K562 (cell line): ENCODE data around the gene NIPSNAP3A. TPM values are rescaled to one million over a fixed set of nuclear protein-coding genes. Genes with fewer than 3 reads are reported as not detected.

ENCODE experiments used
- ATAC-seq: fragments of 200-7000 bp; cut with Tn5 transposase; 3 replicates; pipeline ENCODE4 v1.9.1; 2020; ENCODE audit warnings: moderate library complexity
- BruUV-seq: library from RNA; stranded (reverse); fragments of 400-500 nt; replicated peaks from 2 replicates; lab custom pipeline; 2021; lab: Mats Ljungman, UMichigan
- CTCF ChIA-PET: fragments of 300-600 bp; formaldehyde crosslinking; extraction: SDS; loops from one replicate; lab custom pipeline; 2021; ENCODE audit warnings: low intra/inter-chr PET ratio; lab: Yijun Ruan, JAX
- POLR2A ChIA-PET: fragments of 300-600, 350-650 bp; sonication (Branson Sonifier 250); formaldehyde crosslinking; extraction: SDS; loops from one replicate; lab custom pipeline; 2021; ENCODE audit warnings: antibody characterized with exemption, inconsistent platforms; lab: Yijun Ruan, JAX
- DNase-seq, 4 experiments: peaks; one replicate each; pipeline versions ENCODE4 v3.0.0 to v3.0.0-alpha.2; 2011 to 2018; ENCODE audit warnings: low spot score in 3 of 4, mixed read lengths in 3 of 4; ENCODE audit errors: extremely low read depth in 1 of 4
- FAIRE-seq: peaks from 2 replicates; lab custom pipeline; 2011; peaks lifted over from hg19 to GRCh38; lab: Jason Lieb, UNC
- H2AFZ ChIP-seq: 2 replicates; pipeline ENCODE4 v1.6.0; 2011; ENCODE audit warnings: low read depth, low read length, control low read depth, inconsistent platforms
- H3K27ac ChIP-seq: fragments of 200-600 bp; 3 replicates; pipeline ENCODE4 v1.8.0; 2011; ENCODE audit warnings: low read depth, mild to moderate bottlenecking, control low read depth, inconsistent platforms, low read length, moderate library complexity, mixed read lengths; ENCODE audit errors: extremely low read depth
- H3K27me3 ChIP-seq, 2 experiments: fragments of 300-600 bp in 1 of 2; 2 replicates in 1 of 2; 3 replicates in 1 of 2; pipeline versions ENCODE4 v1.6.0 to v1.8.0; 2011; ENCODE audit warnings: inconsistent platforms in 2 of 2, low read length in 2 of 2, mild to moderate bottlenecking in 1 of 2, mixed read lengths in 1 of 2, moderate library complexity in 1 of 2; ENCODE audit not compliant: control insufficient read depth in 2 of 2, insufficient read depth in 2 of 2
- H3K36me3 ChIP-seq: fragments of 300-600 bp; 3 replicates; pipeline ENCODE4 v1.8.0; 2011; ENCODE audit warnings: mild to moderate bottlenecking, low read length, inconsistent platforms; ENCODE audit not compliant: control insufficient read depth, insufficient read depth
- H3K4me1 ChIP-seq, 2 experiments: fragments of 200-600 bp in 1 of 2; replicated peaks in 1 of 2; 2 replicates in 1 of 2; 3 replicates in 1 of 2; pipeline versions ENCODE4 v1.5.1 to v1.8.0; 2011; ENCODE audit warnings: inconsistent platforms in 2 of 2, low read length in 2 of 2, mild to moderate bottlenecking in 1 of 2, mixed read lengths in 1 of 2, moderate library complexity in 1 of 2; ENCODE audit not compliant: control insufficient read depth in 2 of 2, insufficient read depth in 2 of 2
- H3K4me2 ChIP-seq: 2 replicates; pipeline ENCODE4 v1.6.1; 2011; ENCODE audit warnings: low read length, control low read depth, inconsistent platforms, mixed read lengths; ENCODE audit not compliant: insufficient read depth
- H3K4me3 ChIP-seq: fragments of 200-600 bp; sonication (generic), shearing (Covaris generic); 2 replicates; pipeline ENCODE4 v1.5.1; 2016; ENCODE audit warnings: control low read depth, inconsistent platforms
- H3K79me2 ChIP-seq: fragments of 200-600 bp; 3 replicates; pipeline ENCODE4 v1.8.0; 2011; ENCODE audit warnings: low read length, inconsistent platforms; ENCODE audit not compliant: control insufficient read depth, insufficient read depth
- H3K9ac ChIP-seq, 2 experiments: 2 replicates each; pipeline versions ENCODE4 v1.6.0 to v1.6.1; 2011; ENCODE audit warnings: low read depth in 2 of 2, low read length in 2 of 2, control low read depth in 1 of 2, inconsistent platforms in 1 of 2, mild to moderate bottlenecking in 1 of 2, mixed read lengths in 1 of 2; ENCODE audit not compliant: insufficient read depth in 1 of 2
- H3K9me1 ChIP-seq: one replicate; pipeline ENCODE4 v1.6.0; 2011; ENCODE audit warnings: inconsistent platforms, mild to moderate bottlenecking, low read length, moderate library complexity; ENCODE audit not compliant: control insufficient read depth, insufficient read depth
- H3K9me3 ChIP-seq: replicated peaks from 2 replicates; pipeline ENCODE4 v1.5.1; 2011; ENCODE audit warnings: low read depth, low read length, inconsistent platforms; ENCODE audit not compliant: control insufficient read depth, insufficient read depth
- H4K20me1 ChIP-seq: replicated peaks from 2 replicates; pipeline ENCODE4 v1.6.1; 2011; ENCODE audit warnings: low read length, inconsistent platforms, mixed read lengths; ENCODE audit not compliant: control insufficient read depth, insufficient read depth
- CBX1 ChIP-seq: sonication (generic); IDR thresholded peaks from 2 replicates; pipeline ENCODE4 v1.6.1; 2016; ENCODE audit warnings: antibody characterized with exemption, low read depth, mild to moderate bottlenecking
- FOSL1 ChIP-seq: fragments of 200-800 bp; sonication (Bioruptor generic); conservative IDR thresholded peaks from 2 replicates; pipeline ENCODE4 v1.6.1; 2016; ENCODE audit warnings: missing genetic modification characterization, missing compliant biosample characterization
- HDAC1 ChIP-seq, 2 experiments: fragments of 450-650 bp; IDR thresholded peaks; 2 replicates each; pipeline ENCODE4 v1.6.1; 2016 to 2017; ENCODE audit warnings: inconsistent platforms in 1 of 2, mild to moderate bottlenecking in 1 of 2, moderate library complexity in 1 of 2
- NFIC ChIP-seq: fragments of 450-650 bp; IDR thresholded peaks from 2 replicates; pipeline ENCODE4 v1.6.1; 2017; ENCODE audit warnings: mild to moderate bottlenecking, inconsistent platforms
- RFX5 ChIP-seq: IDR thresholded peaks from 2 replicates; pipeline ENCODE4 v1.6.1; 2011; ENCODE audit warnings: low read depth, mild to moderate bottlenecking, improper control_type of control experiment, low read length
- THRAP3 ChIP-seq: fragments of 450-650 bp; IDR thresholded peaks from 2 replicates; pipeline ENCODE4 v1.6.1; 2016; ENCODE audit warnings: mild to moderate bottlenecking, inconsistent platforms, borderline replicate concordance
- ZNF146 ChIP-seq: IDR thresholded peaks from one replicate; pipeline ENCODE4 v1.6.1; 2018; ENCODE audit warnings: missing compliant biosample characterization; ENCODE audit not compliant: unreplicated experiment
- WGBS: fragments of 100-300 bp; shearing (Covaris generic); methylation state at CpG from one replicate; pipeline ENCODE4 v1.1.6; 2016; ENCODE audit warnings: low coverage, mixed read lengths; ENCODE audit not compliant: insufficient coverage; ENCODE audit errors: missing lambda C conversion rate; 5-methylcytosine and 5-hydroxymethylcytosine counted together
- in situ Hi-C: fragments of 300-500 bp; cut with MboI; formaldehyde crosslinking; loops from 4 replicates; pipeline ENCODE4 v1.15.0; 2018; ENCODE audit warnings: inconsistent platforms, mixed read lengths
- intact Hi-C: fragments of 100-400 bp; cut with micrococcal nuclease; formaldehyde crosslinking; loops from 2 replicates; pipeline ENCODE4 v1.14.2; 2022
- polyA plus RNA-seq, 8 experiments: library from polyadenylated mRNA; depleted of rRNA in 4 of 8; stranded (reverse) in 5 of 8; unstranded in 3 of 8; fragments of >200 nt; fragmentation: Nextera tagmentation in 2 of 8; fragmentation: Illumina TruSeq in 1 of 8; extraction: Ambion mirVana in 2 of 8; extraction: Trizol in 1 of 8; gene quantifications; 2 replicates each; pipeline versions ENCODE4 v1.2.1 to v1.2.3, GENCODE V29; 2011 to 2014; ENCODE audit warnings: inconsistent platforms in 1 of 8, missing spikeins in 1 of 8
- total RNA-seq, 7 experiments: library from RNA; depleted of rRNA in 6 of 7; stranded (reverse); fragments of >200 nt in 6 of 7; fragmentation: Illumina TruSeq in 2 of 7; extraction: Trizol in 2 of 7; gene quantifications; 2 replicates each; pipeline versions ENCODE4 v1.2.1 to v1.2.3, GENCODE V29; 2011 to 2021; ENCODE audit warnings: low replicate concordance in 1 of 7
- TF ChIP-seq, protein P1 (sequence below), 2 experiments: fragments of 450-650 bp; formaldehyde crosslinking in 1 of 2; IDR thresholded peaks; 2 replicates each; pipeline versions ENCODE4 v1.4.0 to v1.6.1; 2014 to 2020; ENCODE audit warnings: mild to moderate bottlenecking in 2 of 2, borderline replicate concordance in 1 of 2, low read depth in 1 of 2
- TF ChIP-seq, protein P2 (sequence below), 3 experiments: IDR thresholded peaks in 2 of 3; conservative IDR thresholded peaks in 1 of 3; 2 replicates each; pipeline ENCODE4 v1.5.1; 2011 to 2012; ENCODE audit warnings: low read length in 3 of 3, mild to moderate bottlenecking in 3 of 3, control low read depth in 2 of 3, improper control_type of control experiment in 1 of 3, inconsistent platforms in 1 of 3, low read depth in 1 of 3, mixed read lengths in 1 of 3, moderate library complexity in 1 of 3; ENCODE audit not compliant: insufficient read depth in 2 of 3
- TF ChIP-seq, protein P3 (sequence below): fragments of 450-650 bp; IDR thresholded peaks from 2 replicates; pipeline ENCODE4 v1.6.1; 2016

Gene NIPSNAP3A
- total and polyA plus RNA-seq, 9 of the 15 experiments (the other 6 are each of a cell fraction or from before 2014, with no cell fraction given) = 25.3 to 132 (median 40.5) TPM

DNA sequence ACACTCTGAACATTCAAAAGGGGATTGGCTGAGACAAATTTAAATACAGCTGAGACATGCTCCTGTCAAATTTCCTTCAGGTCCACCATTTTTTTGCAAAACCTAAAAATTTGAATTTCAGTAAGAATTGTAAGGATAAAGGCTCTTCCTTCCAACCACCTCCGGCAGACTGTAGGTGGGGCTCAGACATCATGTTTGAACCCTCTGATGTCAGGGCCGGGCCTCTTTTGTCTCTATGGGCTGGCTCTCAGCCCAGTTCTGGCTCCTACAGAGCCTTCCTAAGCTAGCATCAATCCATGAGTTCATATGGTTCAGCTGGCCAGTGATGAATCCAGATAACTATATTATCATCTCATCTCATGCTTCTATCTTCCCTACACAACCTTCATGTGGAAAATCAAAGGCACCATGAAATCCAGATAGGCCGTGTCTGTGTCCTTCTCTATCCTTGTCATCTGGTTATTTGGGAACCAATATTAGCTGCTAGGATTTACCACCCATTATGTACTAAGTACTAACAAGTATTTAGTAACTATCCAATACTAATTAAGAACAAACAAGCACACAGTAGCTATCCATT is 60.6 kb downstream of the NIPSNAP3A start:
- ATAC-seq = peak; percentile 58; the same call in 2 of the 3 replicates
- CTCF ChIA-PET = no interaction called here
- Histone ChIP-seq H3K4me2 (no peak overlapping the region), H3K36me3 (no peaks in the 10 kb centered on the region), H3K27ac (no peak overlapping the region), H3K27me3 (peaks cover 13 to 18% of the 10 kb centered on the region in 2 experiments; a peak in 4 of 5 replicates), H4K20me1 (no peaks in the 10 kb centered on the region), H3K4me1 (no peaks in the 10 kb centered on the region), H3K4me3 (no peak overlapping the region), H3K9me3 (no peaks in the 10 kb centered on the region), H2AFZ (no peak overlapping the region), H3K9ac (no peak overlapping the region), H3K79me2 (no peaks in the 10 kb centered on the region), H3K9me1 (no peaks in the 10 kb centered on the region)
- POLR2A ChIA-PET = interaction anchor here (1.3 kb wide), 1 partner anchor 10 kb away, joined by 4 read pairs; no protein-coding TSS in a partner anchor
- FAIRE-seq = no peak
- no TSS peak for BruUV-seq
- DNase-seq = peak in 1 of 4 experiments; percentile 21
- WGBS = 0% methylated on average over 3 of the region's 3 CpGs
- in situ Hi-C loops = no loop called here
- intact Hi-C loops = no loop called here
- no peak for TF ChIP-seq HDAC1 (IDR thresholded peaks at IDR 0.05)
- TF ChIP-seq NFIC = peak; percentile 28; the same call in 1 of the 2 replicates
- no peak for TF ChIP-seq ZNF146 (CRISPR knock-in tag)
- TF ChIP-seq, protein P1, sequence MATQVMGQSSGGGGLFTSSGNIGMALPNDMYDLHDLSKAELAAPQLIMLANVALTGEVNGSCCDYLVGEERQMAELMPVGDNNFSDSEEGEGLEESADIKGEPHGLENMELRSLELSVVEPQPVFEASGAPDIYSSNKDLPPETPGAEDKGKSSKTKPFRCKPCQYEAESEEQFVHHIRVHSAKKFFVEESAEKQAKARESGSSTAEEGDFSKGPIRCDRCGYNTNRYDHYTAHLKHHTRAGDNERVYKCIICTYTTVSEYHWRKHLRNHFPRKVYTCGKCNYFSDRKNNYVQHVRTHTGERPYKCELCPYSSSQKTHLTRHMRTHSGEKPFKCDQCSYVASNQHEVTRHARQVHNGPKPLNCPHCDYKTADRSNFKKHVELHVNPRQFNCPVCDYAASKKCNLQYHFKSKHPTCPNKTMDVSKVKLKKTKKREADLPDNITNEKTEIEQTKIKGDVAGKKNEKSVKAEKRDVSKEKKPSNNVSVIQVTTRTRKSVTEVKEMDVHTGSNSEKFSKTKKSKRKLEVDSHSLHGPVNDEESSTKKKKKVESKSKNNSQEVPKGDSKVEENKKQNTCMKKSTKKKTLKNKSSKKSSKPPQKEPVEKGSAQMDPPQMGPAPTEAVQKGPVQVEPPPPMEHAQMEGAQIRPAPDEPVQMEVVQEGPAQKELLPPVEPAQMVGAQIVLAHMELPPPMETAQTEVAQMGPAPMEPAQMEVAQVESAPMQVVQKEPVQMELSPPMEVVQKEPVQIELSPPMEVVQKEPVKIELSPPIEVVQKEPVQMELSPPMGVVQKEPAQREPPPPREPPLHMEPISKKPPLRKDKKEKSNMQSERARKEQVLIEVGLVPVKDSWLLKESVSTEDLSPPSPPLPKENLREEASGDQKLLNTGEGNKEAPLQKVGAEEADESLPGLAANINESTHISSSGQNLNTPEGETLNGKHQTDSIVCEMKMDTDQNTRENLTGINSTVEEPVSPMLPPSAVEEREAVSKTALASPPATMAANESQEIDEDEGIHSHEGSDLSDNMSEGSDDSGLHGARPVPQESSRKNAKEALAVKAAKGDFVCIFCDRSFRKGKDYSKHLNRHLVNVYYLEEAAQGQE (IDR thresholded peaks at IDR 0.05; ENCODE audit: borderline replicate concordance) = 0 out of 2 replicates have a peak, but pooled peaks have one; percentile 7
- TF ChIP-seq, protein P1 (CRISPR knock-in tag; IDR thresholded peaks at IDR 0.05; ENCODE audit: low read depth) = no peak
- TF ChIP-seq CBX1 = no peak
- TF ChIP-seq, protein P2, sequence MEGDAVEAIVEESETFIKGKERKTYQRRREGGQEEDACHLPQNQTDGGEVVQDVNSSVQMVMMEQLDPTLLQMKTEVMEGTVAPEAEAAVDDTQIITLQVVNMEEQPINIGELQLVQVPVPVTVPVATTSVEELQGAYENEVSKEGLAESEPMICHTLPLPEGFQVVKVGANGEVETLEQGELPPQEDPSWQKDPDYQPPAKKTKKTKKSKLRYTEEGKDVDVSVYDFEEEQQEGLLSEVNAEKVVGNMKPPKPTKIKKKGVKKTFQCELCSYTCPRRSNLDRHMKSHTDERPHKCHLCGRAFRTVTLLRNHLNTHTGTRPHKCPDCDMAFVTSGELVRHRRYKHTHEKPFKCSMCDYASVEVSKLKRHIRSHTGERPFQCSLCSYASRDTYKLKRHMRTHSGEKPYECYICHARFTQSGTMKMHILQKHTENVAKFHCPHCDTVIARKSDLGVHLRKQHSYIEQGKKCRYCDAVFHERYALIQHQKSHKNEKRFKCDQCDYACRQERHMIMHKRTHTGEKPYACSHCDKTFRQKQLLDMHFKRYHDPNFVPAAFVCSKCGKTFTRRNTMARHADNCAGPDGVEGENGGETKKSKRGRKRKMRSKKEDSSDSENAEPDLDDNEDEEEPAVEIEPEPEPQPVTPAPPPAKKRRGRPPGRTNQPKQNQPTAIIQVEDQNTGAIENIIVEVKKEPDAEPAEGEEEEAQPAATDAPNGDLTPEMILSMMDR (IDR thresholded peaks at IDR 0.05 in 2 of 3, conservative IDR thresholded peaks at IDR 0.05 in 1 of 3; ENCODE audit: insufficient read depth in 2 of 3, low read depth in 1 of 3, low read length in 3 of 3) = peak in 2 of 3 experiments; percentile 13 to 35; a peak in 2 of 6 replicates
- TF ChIP-seq, protein P3, sequence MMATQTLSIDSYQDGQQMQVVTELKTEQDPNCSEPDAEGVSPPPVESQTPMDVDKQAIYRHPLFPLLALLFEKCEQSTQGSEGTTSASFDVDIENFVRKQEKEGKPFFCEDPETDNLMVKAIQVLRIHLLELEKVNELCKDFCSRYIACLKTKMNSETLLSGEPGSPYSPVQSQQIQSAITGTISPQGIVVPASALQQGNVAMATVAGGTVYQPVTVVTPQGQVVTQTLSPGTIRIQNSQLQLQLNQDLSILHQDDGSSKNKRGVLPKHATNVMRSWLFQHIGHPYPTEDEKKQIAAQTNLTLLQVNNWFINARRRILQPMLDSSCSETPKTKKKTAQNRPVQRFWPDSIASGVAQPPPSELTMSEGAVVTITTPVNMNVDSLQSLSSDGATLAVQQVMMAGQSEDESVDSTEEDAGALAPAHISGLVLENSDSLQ = no peak
- TF ChIP-seq THRAP3 = no peak
- TF ChIP-seq FOSL1 = no peak
- TF ChIP-seq RFX5 = no peak
